Gastrocnemius medialis (tissue), 4 donors: ENCODE results near the gene SCMH1. TPM values are rescaled to one million over a fixed set of nuclear protein-coding genes. Genes with fewer than 3 reads are reported as not detected.
"Not testable (repeated sequence)": the region's sequence is repeated elsewhere in the genome, so short reads cannot be mapped to it uniquely, and the experiment has no call there.

Experiments
- ATAC-seq, 2 donors: fragments of 150-250 bp; one replicate each; pipeline ENCODE4 v1.9.1; 2016
- DNase-seq, 2 donors: peaks; one replicate each; pipeline ENCODE4 v3.0.0-alpha.2; 2019
- H3K27ac ChIP-seq, 4 donors: fragments of 200-600 bp; sonication (generic); 1 replicate in 1 of 4; 2 replicates in 3 of 4; pipeline ENCODE4 v1.5.1; 2016 to 2018; ENCODE audit warnings: mild to moderate bottlenecking in 2 of 4, moderate library complexity in 1 of 4
- H3K27me3 ChIP-seq, 3 donors: fragments of 200-600 bp; sonication (generic) in 2 of 3; 1 replicate in 1 of 3; 2 replicates in 2 of 3; pipeline versions ENCODE4 v1.5.1 to v1.6.0; 2016 to 2019; ENCODE audit warnings: mild to moderate bottlenecking in 1 of 3, moderate library complexity in 1 of 3
- H3K36me3 ChIP-seq, 2 donors: fragments of 200-600 bp; sonication (generic) in 1 of 2; one replicate each; pipeline ENCODE4 v1.5.1; 2017 to 2018
- H3K4me1 ChIP-seq, 2 donors: fragments of 200-600 bp; sonication (generic) in 1 of 2; one replicate each; pipeline ENCODE4 v1.5.1; 2016 to 2017; ENCODE audit warnings: mild to moderate bottlenecking in 2 of 2
- H3K4me3 ChIP-seq, 4 donors: fragments of 200-600 bp; sonication (generic) in 3 of 4; 1 replicate in 1 of 4; 2 replicates in 3 of 4; pipeline ENCODE4 v1.5.1; 2016 to 2019; ENCODE audit warnings: mild to moderate bottlenecking in 2 of 4
- H3K9me3 ChIP-seq, 3 donors: fragments of 200-600 bp; sonication (generic) in 2 of 3; 1 replicate in 1 of 3; 2 replicates in 2 of 3; pipeline ENCODE4 v1.5.1; 2016 to 2019
- CTCF ChIP-seq, 5 experiments: fragments of 450-650 bp in 3 of 5; fragments of 200-600 bp in 2 of 5; sonication (generic) in 2 of 5; IDR thresholded peaks in 4 of 5; conservative IDR thresholded peaks in 1 of 5; 1 replicate in 4 of 5; 2 replicates in 1 of 5; pipeline ENCODE4 v1.5.1; 2016 to 2019; ENCODE audit warnings: antibody characterized with exemption in 5 of 5, mild to moderate bottlenecking in 3 of 5, moderate library complexity in 3 of 5
- POLR2A ChIP-seq, 2 donors: fragments of 450-650 bp; IDR thresholded peaks; one replicate each; pipeline ENCODE4 v1.6.1; 2017; ENCODE audit warnings: antibody characterized with exemption in 2 of 2, mild to moderate bottlenecking in 2 of 2, moderate library complexity in 2 of 2
- in situ Hi-C, 4 donors: fragments of 200-750 bp; cut with MboI; loops; one replicate each; pipeline versions ENCODE4 v1.15.0 to v1.8.0; 2017; ENCODE audit warnings: low sequenced_read_pairs in 4 of 4
- intact Hi-C: fragments of 100-400 bp; cut with DNase I; formaldehyde crosslinking; loops from one replicate; pipeline ENCODE4 v1.15.1; 2023; ENCODE audit warnings: low total_unique reads
- total RNA-seq, 4 donors: library from RNA; depleted of rRNA; stranded (reverse); fragments of >200 nt; gene quantifications; one replicate each; pipeline versions ENCODE4 v1.1.0 to v1.2.3, GENCODE V29; 2016

SCMH1 gene
- total RNA-seq, 4 donors from 2014 or later, result 17.1 to 29.4 (median 25.5) TPM

DNA sequence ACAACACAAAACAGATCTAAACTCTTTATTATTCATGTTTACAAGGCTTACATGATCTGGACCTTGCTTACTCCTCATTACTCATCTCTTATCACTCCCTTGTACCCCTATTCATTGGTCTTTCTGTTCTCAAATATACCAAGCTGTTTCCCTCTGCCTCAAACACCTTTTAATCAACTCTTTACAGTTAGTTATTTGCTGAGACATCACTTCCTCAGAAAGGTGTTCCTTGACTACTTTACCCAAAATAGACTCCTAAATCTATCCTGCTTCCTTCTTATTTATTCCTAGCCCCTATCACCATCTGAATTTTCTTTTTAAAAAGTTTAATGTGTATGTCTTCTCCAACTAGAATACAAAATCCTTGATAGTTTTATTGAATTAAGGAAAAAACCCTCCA, 120.0 kb downstream of the SCMH1 start:
- H3K36me3 ChIP-seq, result no peaks in the 10 kb centered on the region
- no peaks in the 10 kb centered on the region for H3K4me1 ChIP-seq

DNA sequence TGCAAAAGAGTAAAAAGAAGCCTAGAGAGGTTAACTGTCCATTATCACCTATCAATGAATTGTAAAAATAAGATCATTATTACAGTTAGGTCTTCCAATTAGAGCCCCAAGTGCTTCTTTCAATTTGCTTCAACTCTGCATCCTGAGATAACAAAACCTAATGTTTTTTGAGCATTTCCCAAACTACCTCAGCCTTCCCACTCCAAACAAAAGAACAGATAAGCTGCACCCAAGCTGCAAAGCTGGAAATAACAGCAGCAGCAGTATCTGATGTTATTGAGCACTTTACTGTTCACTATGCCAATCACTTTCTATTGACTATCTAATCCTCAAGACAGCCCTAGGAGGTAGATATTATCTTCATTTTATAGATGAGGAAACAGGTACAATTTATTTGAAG, 123.5 kb downstream of the SCMH1 start:
- ATAC-seq, result no peak
- Histone ChIP-seq H3K9me3 (no peaks in the 10 kb centered on the region), H3K36me3 (peaks cover 0 to 7% of the 10 kb centered on the region in 2 donors), H3K4me1 (no peaks in the 10 kb centered on the region), H3K27ac (no peak overlapping the region), H3K4me3 (no peak overlapping the region), H3K27me3 (no peaks in the 10 kb centered on the region)
- no peak for DNase-seq
- TF ChIP-seq POLR2A (IDR thresholded peaks at IDR 0.05) (no peak), CTCF (IDR thresholded peaks at IDR 0.05 in 4 of 5, conservative IDR thresholded peaks at IDR 0.05 in 1 of 5) (no peak)
- in situ Hi-C loops, result no loop called here
- intact Hi-C loops, result no loop called here

More for the DNA sequence above, 120.0 kb downstream of the SCMH1 start:
- ATAC-seq (no peak), DNase-seq (no peak)
- Histone ChIP-seq H3K9me3 (no peaks in the 10 kb centered on the region), H3K27ac (no peak overlapping the region), H3K4me3 (no peak overlapping the region), H3K27me3 (no peaks in the 10 kb centered on the region)
- intact Hi-C loops (no loop called here), in situ Hi-C loops (no loop called here)
- TF ChIP-seq POLR2A (IDR thresholded peaks at IDR 0.05), result no peak
- no peak for TF ChIP-seq CTCF (IDR thresholded peaks at IDR 0.05 in 4 of 5, conservative IDR thresholded peaks at IDR 0.05 in 1 of 5)

DNA sequence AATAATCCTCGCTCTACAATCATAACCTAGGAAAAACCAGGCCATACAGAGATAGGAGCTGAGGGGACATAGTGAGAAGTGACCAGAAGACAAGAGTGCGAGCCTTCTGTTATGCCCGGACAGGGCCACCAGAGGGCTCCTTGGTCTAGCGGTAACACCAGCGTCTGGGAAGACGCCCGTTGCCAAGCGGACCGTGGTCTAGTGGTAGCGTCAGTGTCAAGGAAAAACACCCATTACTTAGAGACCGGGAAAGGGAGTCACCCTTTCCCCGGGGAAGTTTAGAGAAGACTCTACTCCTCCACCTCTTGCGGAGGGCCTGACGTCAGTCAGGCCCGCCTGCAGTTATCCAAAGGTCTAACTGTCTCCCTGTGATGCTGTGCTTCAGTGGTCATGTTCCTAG, 124.9 kb downstream of the SCMH1 start:
- intact Hi-C loops, H3K36me3 ChIP-seq, ATAC-seq, H3K27ac ChIP-seq, H3K4me1 ChIP-seq, H3K27me3 ChIP-seq, in situ Hi-C loops, DNase-seq, H3K9me3 ChIP-seq, H3K4me3 ChIP-seq: not testable (repeated sequence)

GRCh38 chr1:41110736-41111135, 131.4 kb downstream of the SCMH1 start:
- ATAC-seq (no peak), DNase-seq (no peak)
- intact Hi-C loops, result no loop called here
- Histone ChIP-seq H3K27ac (peak overlapping the region in 3 of 4 donors; percentile 79 to 87 (median 85)), H3K4me3 (no peak overlapping the region), H3K9me3 (no peaks in the 10 kb centered on the region), H3K4me1 (peaks cover 26 to 30% of the 10 kb centered on the region in 2 donors), H3K36me3 (peaks cover 0 to 3% of the 10 kb centered on the region in 2 donors), H3K27me3 (no peaks in the 10 kb centered on the region)
- TF ChIP-seq CTCF (IDR thresholded peaks at IDR 0.05 in 4 of 5, conservative IDR thresholded peaks at IDR 0.05 in 1 of 5) (no peak), POLR2A (IDR thresholded peaks at IDR 0.05) (no peak)
- in situ Hi-C loops, result no loop called here

- ATAC-seq, result no peak
- H3K4me1 ChIP-seq, result peaks cover 26 to 30% of the 10 kb centered on the region in 2 donors
- no peaks in the 10 kb centered on the region for H3K27me3 ChIP-seq
- no peak for DNase-seq
- in situ Hi-C loops (no loop called here), intact Hi-C loops (no loop called here)
- no peaks in the 10 kb centered on the region for H3K9me3 ChIP-seq
- peak overlapping the region; percentile 76 to 87 (median 82) for H3K27ac ChIP-seq
- no peak overlapping the region for H3K4me3 ChIP-seq
- TF ChIP-seq POLR2A (IDR thresholded peaks at IDR 0.05), result no peak
- no peak for TF ChIP-seq CTCF (IDR thresholded peaks at IDR 0.05 in 4 of 5, conservative IDR thresholded peaks at IDR 0.05 in 1 of 5)
- no peaks in the 10 kb centered on the region for H3K36me3 ChIP-seq
Measured at GRCh38 chr1:41110286-41110685, 131.8 kb downstream of the SCMH1 start.
